Liver (tissue), 9 donors: ENCODE results near the gene ACTR10. TPM values are rescaled to one million over a fixed set of nuclear protein-coding genes. Genes with fewer than 3 reads are reported as not detected.

Source experiments
- DNase-seq: peaks from one replicate; pipeline ENCODE4 v3.0.0-alpha.2; 2017; ENCODE audit warnings: low spot score
- H3K27ac ChIP-seq, 2 donors: one replicate each; pipeline ENCODE4 v1.7.0; 2013; ENCODE audit warnings: inconsistent platforms in 2 of 2, low read length in 2 of 2, control low read depth in 1 of 2, low read depth in 1 of 2, mild to moderate bottlenecking in 1 of 2
- H3K27me3 ChIP-seq, 4 donors: one replicate each; pipeline versions ENCODE4 v1.6.1 to v1.7.0; 2013; ENCODE audit warnings: low read length in 3 of 4, inconsistent platforms in 1 of 4, mild to moderate bottlenecking in 1 of 4, moderate library complexity in 1 of 4; ENCODE audit not compliant: control insufficient read depth in 4 of 4, insufficient read depth in 4 of 4
- H3K36me3 ChIP-seq, 4 donors: one replicate each; pipeline versions ENCODE4 v1.6.1 to v1.7.0; 2013; ENCODE audit warnings: low read length in 3 of 4, mild to moderate bottlenecking in 3 of 4, low read depth in 1 of 4, moderate library complexity in 1 of 4; ENCODE audit not compliant: control insufficient read depth in 4 of 4, insufficient read depth in 3 of 4
- H3K4me1 ChIP-seq, 4 donors: one replicate each; pipeline versions ENCODE4 v1.6.1 to v1.7.0; 2013; ENCODE audit warnings: low read length in 3 of 4, mild to moderate bottlenecking in 3 of 4, moderate library complexity in 1 of 4; ENCODE audit not compliant: control insufficient read depth in 4 of 4, insufficient read depth in 4 of 4
- H3K4me3 ChIP-seq, 3 donors: one replicate each; pipeline versions ENCODE4 v1.6.1 to v1.7.0; 2013; ENCODE audit warnings: low read length in 3 of 3, control low read depth in 1 of 3, low read depth in 1 of 3, mild to moderate bottlenecking in 1 of 3
- H3K9ac ChIP-seq, 2 donors: one replicate each; pipeline ENCODE4 v1.7.0; 2013; ENCODE audit warnings: low read length in 2 of 2, mild to moderate bottlenecking in 2 of 2, moderate library complexity in 2 of 2, control low read depth in 1 of 2, low read depth in 1 of 2
- H3K9me3 ChIP-seq, 4 donors: one replicate each; pipeline versions ENCODE4 v1.6.1 to v1.7.0; 2013; ENCODE audit warnings: low read length in 3 of 4; ENCODE audit not compliant: control insufficient read depth in 4 of 4
- ATF3 ChIP-seq: IDR thresholded peaks from 2 replicates; pipeline ENCODE4 v1.6.1; 2016; ENCODE audit warnings: antibody characterized with exemption
- FOXA1 ChIP-seq: IDR thresholded peaks from 2 replicates; pipeline ENCODE4 v1.6.1; 2016; ENCODE audit warnings: antibody characterized with exemption
- FOXA2 ChIP-seq: IDR thresholded peaks from 2 replicates; pipeline ENCODE4 v1.6.1; 2016; ENCODE audit warnings: antibody characterized with exemption
- HNF4A ChIP-seq, 2 donors: conservative IDR thresholded peaks; 2 replicates each; pipeline ENCODE4 v1.6.1; 2016; ENCODE audit warnings: antibody characterized with exemption in 2 of 2, mild to moderate bottlenecking in 2 of 2
- HNF4G ChIP-seq: IDR thresholded peaks from 2 replicates; pipeline ENCODE4 v1.6.1; 2016; ENCODE audit warnings: antibody characterized with exemption
- JUND ChIP-seq, 2 donors: IDR thresholded peaks; 2 replicates each; pipeline ENCODE4 v1.6.1; 2016; ENCODE audit warnings: antibody characterized with exemption in 2 of 2
- MAX ChIP-seq: IDR thresholded peaks from 2 replicates; pipeline ENCODE4 v1.6.1; 2016; ENCODE audit warnings: antibody characterized with exemption
- NR2F2 ChIP-seq: IDR thresholded peaks from 2 replicates; pipeline ENCODE4 v1.6.1; 2016; ENCODE audit warnings: antibody characterized with exemption
- RAD21 ChIP-seq, 2 donors: IDR thresholded peaks; 2 replicates each; pipeline ENCODE4 v1.6.1; 2016; ENCODE audit warnings: antibody characterized with exemption in 2 of 2, mild to moderate bottlenecking in 2 of 2
- REST ChIP-seq: IDR thresholded peaks from 2 replicates; pipeline ENCODE4 v1.6.1; 2016; ENCODE audit warnings: antibody characterized with exemption, mild to moderate bottlenecking
- RXRA ChIP-seq, 2 donors: IDR thresholded peaks; 2 replicates each; pipeline ENCODE4 v1.6.1; 2017 to 2018; ENCODE audit warnings: antibody characterized with exemption in 2 of 2, mild to moderate bottlenecking in 1 of 2
- SP1 ChIP-seq: IDR thresholded peaks from 2 replicates; pipeline ENCODE4 v1.6.1; 2018; ENCODE audit warnings: antibody characterized with exemption, mild to moderate bottlenecking
- TAF1 ChIP-seq: conservative IDR thresholded peaks from 2 replicates; pipeline ENCODE4 v1.6.1; 2016; ENCODE audit warnings: antibody characterized with exemption, mild to moderate bottlenecking
- YY1 ChIP-seq: IDR thresholded peaks from 2 replicates; pipeline ENCODE4 v1.6.1; 2016; ENCODE audit warnings: antibody characterized with exemption, mild to moderate bottlenecking
- ZBTB33 ChIP-seq: IDR thresholded peaks from 2 replicates; pipeline ENCODE4 v1.6.1; 2016; ENCODE audit warnings: antibody characterized with exemption
- WGBS: extraction: QIAGEN DNeasy Blood & Tissue Kit; methylation state at CpG from one replicate; pipeline ENCODE4 v1.1.7; 2013; 5-methylcytosine and 5-hydroxymethylcytosine counted together
- polyA plus RNA-seq, 2 donors: library from polyadenylated mRNA; stranded (reverse) in 1 of 2; unstranded in 1 of 2; fragments of 200-250 nt in 1 of 2; fragments of >200 nt in 1 of 2; fragmentation: Nextera tagmentation in 1 of 2; extraction: Ambion mirVana in 1 of 2; gene quantifications; one replicate each; pipeline versions ENCODE4 v1.2.1 to v1.2.3, GENCODE V29; 2013 to 2015
- total RNA-seq, 2 donors: library from RNA; depleted of rRNA; stranded (reverse); fragments of >200 nt; gene quantifications; one replicate each; pipeline ENCODE4 v1.2.3, GENCODE V29; 2014
- donor health status: healthy.
- donor health status: healthy.
- donor health status: healthy.
- donor health status: healthy.
- donor health status: healthy.

Gene ACTR10
- total and polyA plus RNA-seq, 4 donors: 19.2 to 42.0 (median 25.2) TPM

- peak overlapping the region; percentile 96 to 100 for H3K27ac ChIP-seq
- DNase-seq: no peak
- H3K9me3 ChIP-seq: no peaks in the 10 kb centered on the region
- peaks cover 4 to 31% (median 28%) of the 10 kb centered on the region in 4 donors for H3K4me1 ChIP-seq
- WGBS: under 1% methylated on average over 3 of the region's 3 CpGs
- TF ChIP-seq RAD21 (IDR thresholded peaks at IDR 0.05) (no peak), MAX (no peak), ZBTB33 (no peak), FOXA1 (no peak), HNF4A (conservative IDR thresholded peaks at IDR 0.05) (no peak), TAF1 (no peak), RXRA (IDR thresholded peaks at IDR 0.05) (no peak), HNF4G (no peak), ATF3 (no peak), REST (no peak), FOXA2 (no peak), SP1 (no peak)
- H3K36me3 ChIP-seq: peaks cover 5 to 8% (median 6%) of the 10 kb centered on the region in 4 donors
- H3K27me3 ChIP-seq: no peaks in the 10 kb centered on the region
- peak overlapping the region; percentile 84 to 99 (median 92) for H3K4me3 ChIP-seq
- peak overlapping the region; percentile 87 to 100 for H3K9ac ChIP-seq
These were observed 45.6 kb downstream of the ACTR10 start for GRCh38 chr14:58245562-58245961.

- DNase-seq: no peak
- Histone ChIP-seq H3K4me3 (no peak overlapping the region), H3K27ac (no peak overlapping the region), H3K4me1 (peaks cover 4 to 19% (median 12%) of the 10 kb centered on the region in 4 donors), H3K27me3 (no peaks in the 10 kb centered on the region), H3K36me3 (peaks cover 13 to 41% (median 26%) of the 10 kb centered on the region in 4 donors), H3K9me3 (no peaks in the 10 kb centered on the region), H3K9ac (no peak overlapping the region)
- WGBS: 94% methylated on average over 8 of the region's 8 CpGs
- no peak for TF ChIP-seq SP1
- no peak for TF ChIP-seq RAD21 (IDR thresholded peaks at IDR 0.05)
- TF ChIP-seq TAF1: no peak
- TF ChIP-seq NR2F2: no peak
- TF ChIP-seq HNF4A (conservative IDR thresholded peaks at IDR 0.05): no peak
- no peak for TF ChIP-seq YY1
- no peak for TF ChIP-seq RXRA (IDR thresholded peaks at IDR 0.05)
- TF ChIP-seq HNF4G: no peak
- TF ChIP-seq FOXA2: no peak
- no peak for TF ChIP-seq JUND (IDR thresholded peaks at IDR 0.05)
- no peak for TF ChIP-seq ATF3
These were observed 49.7 kb downstream of the ACTR10 start for GRCh38 chr14:58249611-58250010.
